ENCODE measurements around the gene PON1.

PON1 gene

DNA sequence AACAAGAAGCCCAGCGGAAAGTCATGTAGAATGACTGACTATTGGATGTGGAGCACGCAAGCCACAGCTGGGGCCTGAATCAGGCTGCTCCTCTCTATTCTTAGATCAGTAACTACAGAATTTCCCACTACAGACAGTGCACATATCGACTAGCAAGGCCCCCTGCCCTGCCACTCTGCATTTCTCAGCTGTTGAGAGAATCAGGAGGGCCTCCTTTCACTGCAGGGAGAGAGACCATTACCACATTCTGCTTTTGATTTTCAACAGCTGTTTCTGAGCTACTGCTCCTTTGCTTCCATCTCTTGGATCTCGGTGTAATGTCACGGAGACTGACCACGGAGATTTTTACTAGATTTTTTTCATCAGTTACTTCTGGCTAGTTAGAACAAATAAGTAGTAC lies 73.8 kb downstream of the PON1 start:
- no peak for TF ChIP-seq CTCF (IDR thresholded peaks at IDR 0.05; ENCODE audit: low read depth, low read length, missing control alignments)
- DNase-seq (ENCODE audit: extremely low read depth, low read depth), result no peak
- no peak overlapping the region for H3K4me3 ChIP-seq (replicated peaks; ENCODE audit: low read depth, low read length)

Data from HFF-Myc (cell line).